CD4-positive, CD25-positive, alpha-beta regulatory T cell (primary cell): ENCODE data around the gene ATP6V0D1. TPM values are rescaled to one million over a fixed set of nuclear protein-coding genes. Genes with fewer than 3 reads are reported as not detected.

Experiments
- ATAC-seq, 2 donors: fragments of 150-1000 bp; cut with Tn5 transposase; one replicate each; pipeline ENCODE4 v1.10.0; 2021; ENCODE audit warnings: low read depth in 2 of 2, moderate number of reproducible peaks in 2 of 2, moderate library complexity in 1 of 2
- DNase-seq, 3 donors: peaks; one replicate each; pipeline versions ENCODE4 v3.0.0 to v3.0.0-alpha.2; 2012 to 2022; ENCODE audit warnings: mixed read lengths in 1 of 3
- H3K27ac ChIP-seq: one replicate; pipeline ENCODE4 v1.7.0; 2013; ENCODE audit warnings: mild to moderate bottlenecking, low read length; ENCODE audit not compliant: insufficient read depth, poor library complexity, severe bottlenecking
- H3K27me3 ChIP-seq: one replicate; pipeline ENCODE4 v1.7.0; 2013; ENCODE audit warnings: low read length; ENCODE audit not compliant: control insufficient read depth, insufficient read depth
- H3K36me3 ChIP-seq: one replicate; pipeline ENCODE4 v1.7.0; 2013; ENCODE audit warnings: mild to moderate bottlenecking, low read length, moderate library complexity; ENCODE audit not compliant: control insufficient read depth, insufficient read depth
- H3K4me1 ChIP-seq: 2 replicates; pipeline ENCODE4 v1.7.0; 2013; ENCODE audit warnings: mild to moderate bottlenecking, low read length; ENCODE audit not compliant: insufficient read depth, control insufficient read depth, poor library complexity, severe bottlenecking
- H3K4me3 ChIP-seq: one replicate; pipeline ENCODE4 v1.7.0; 2013; ENCODE audit warnings: low read depth, mild to moderate bottlenecking, low read length, moderate library complexity
- H3K9me3 ChIP-seq, 2 experiments: 1 replicate in 1 of 2; 2 replicates in 1 of 2; pipeline ENCODE4 v1.7.0; 2013; ENCODE audit warnings: low read length in 2 of 2, mild to moderate bottlenecking in 1 of 2, moderate library complexity in 1 of 2; ENCODE audit not compliant: control insufficient read depth in 2 of 2
- H3K27ac Mint-ChIP-seq, 3 donors: one replicate each; pipeline ENCODE4 v1.8.0; 2020 to 2022; ENCODE audit warnings: mild to moderate bottlenecking in 3 of 3, mixed read lengths in 3 of 3, moderate library complexity in 2 of 3
- H3K27me3 Mint-ChIP-seq: one replicate; pipeline ENCODE4 v1.8.0; 2022; ENCODE audit warnings: mild to moderate bottlenecking, mixed read lengths
- H3K36me3 Mint-ChIP-seq: one replicate; pipeline ENCODE4 v1.8.0; 2020; ENCODE audit warnings: mixed read lengths
- H3K4me1 Mint-ChIP-seq, 4 donors: one replicate each; pipeline ENCODE4 v1.8.0; 2020 to 2022; ENCODE audit warnings: mixed read lengths in 4 of 4, mild to moderate bottlenecking in 1 of 4
- H3K4me3 Mint-ChIP-seq, 4 donors: one replicate each; pipeline ENCODE4 v1.8.0; 2020 to 2022; ENCODE audit warnings: mild to moderate bottlenecking in 4 of 4, mixed read lengths in 4 of 4, moderate library complexity in 3 of 4
- H3K9me3 Mint-ChIP-seq, 7 donors: one replicate each; pipeline ENCODE4 v1.8.0; 2020 to 2022; ENCODE audit warnings: mixed read lengths in 7 of 7, mild to moderate bottlenecking in 3 of 7, moderate library complexity in 2 of 7
- polyA plus RNA-seq, 4 donors: library from polyadenylated mRNA; unstranded; fragments of 300-500 nt; fragmentation: Illumina TruSeq; gene quantifications; one replicate each; pipeline ENCODE4 v1.2.3, GENCODE V29; 2021
- total RNA-seq: library from RNA; stranded (reverse); gene quantifications from one replicate; pipeline ENCODE4 v1.2.3, GENCODE V29; 2022

ATP6V0D1 gene
- total and polyA plus RNA-seq, 5 donors from 2014 or later = 92.5 to 141 (median 127) TPM

GRCh38 chr16:67525176-67525860, 44.4 kb upstream of the ATP6V0D1 start:
- no peaks in the 10 kb centered on the region for H3K36me3 Mint-ChIP-seq
- Histone ChIP-seq H3K27ac (no peak overlapping the region), H3K9me3 (no peaks in the 10 kb centered on the region), H3K27me3 (peaks cover 2% of the 10 kb centered on the region), H3K4me3 (no peak overlapping the region), H3K4me1 (peaks cover 28% of the 10 kb centered on the region), H3K36me3 (no peaks in the 10 kb centered on the region)
- ATAC-seq (no peak), DNase-seq (no peak)
- no peak overlapping the region for H3K27ac Mint-ChIP-seq
- peak overlapping the region in 1 of 4 donors; percentile 84 for H3K4me3 Mint-ChIP-seq
- peaks cover 0 to 3% (median 0%) of the 10 kb centered on the region in 7 donors for H3K9me3 Mint-ChIP-seq
- H3K4me1 Mint-ChIP-seq = peaks cover 0 to 25% (median 17%) of the 10 kb centered on the region in 4 donors
- H3K27me3 Mint-ChIP-seq = peaks cover 50% of the 10 kb centered on the region

GRCh38 chr16:67521095-67521804, 40.3 kb upstream of the ATP6V0D1 start:
- peak overlapping the region; percentile 98 for H3K27ac ChIP-seq
- no peaks in the 10 kb centered on the region for H3K9me3 ChIP-seq
- no peaks in the 10 kb centered on the region for H3K36me3 ChIP-seq
- H3K27me3 ChIP-seq = no peaks in the 10 kb centered on the region
- ATAC-seq (peak; percentile 90), DNase-seq (peak; percentile 92 to 98 (median 96))
- H3K9me3 Mint-ChIP-seq = no peaks in the 10 kb centered on the region
- H3K4me1 ChIP-seq = peaks cover 7% of the 10 kb centered on the region
- H3K27ac Mint-ChIP-seq = peak overlapping the region; percentile 92 to 97 (median 95)
- H3K4me3 ChIP-seq = peak overlapping the region; percentile 76
- H3K36me3 Mint-ChIP-seq = no peaks in the 10 kb centered on the region
- H3K4me1 Mint-ChIP-seq = peaks cover 0 to 24% (median 16%) of the 10 kb centered on the region in 4 donors
- H3K27me3 Mint-ChIP-seq = peaks cover 22% of the 10 kb centered on the region
- H3K4me3 Mint-ChIP-seq = peak overlapping the region; percentile 86 to 94 (median 92)

- Mint-ChIP-seq H3K4me3 (peak overlapping the region in 2 of 4 donors; percentile 7 to 61), H3K27ac (peak overlapping the region in 2 of 3 donors; percentile 39 to 66)
Observed at GRCh38 chr16:67519242-67519641, 38.3 kb upstream of the ATP6V0D1 start.

DNA sequence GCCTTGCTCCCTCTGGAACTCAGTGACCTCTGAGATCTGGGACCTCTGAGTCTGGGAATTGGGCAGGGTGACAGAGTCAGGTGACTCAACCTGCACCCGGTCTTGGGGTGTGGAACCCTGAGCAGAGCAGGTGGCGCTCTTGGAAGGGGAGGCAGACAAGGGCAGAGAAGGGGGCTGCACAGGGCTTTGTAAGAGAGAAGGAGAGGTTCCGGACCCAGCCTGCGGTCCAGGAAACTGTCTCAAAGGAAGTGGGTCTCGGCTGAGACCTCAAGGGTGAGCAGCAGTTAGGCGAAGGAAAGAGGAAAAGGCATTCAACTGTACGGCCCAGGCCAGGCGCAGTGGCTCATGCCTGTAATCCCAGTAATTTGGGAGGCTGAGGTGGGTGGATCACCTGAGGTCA, 37.7 kb upstream of the ATP6V0D1 start:
- DNase-seq (no peak), ATAC-seq (no peak)
- no peak overlapping the region for H3K4me3 Mint-ChIP-seq
- H3K9me3 ChIP-seq = no peaks in the 10 kb centered on the region
- peaks cover 4 to 33% (median 21%) of the 10 kb centered on the region in 4 donors for H3K4me1 Mint-ChIP-seq
- H3K27me3 ChIP-seq = no peaks in the 10 kb centered on the region
- peak overlapping the region in 2 of 3 donors; percentile 20 to 52 for H3K27ac Mint-ChIP-seq
- H3K36me3 ChIP-seq = no peaks in the 10 kb centered on the region
- peaks cover 17% of the 10 kb centered on the region for H3K4me1 ChIP-seq
- H3K27me3 Mint-ChIP-seq = peaks cover 12% of the 10 kb centered on the region
- no peak overlapping the region for H3K4me3 ChIP-seq
- no peaks in the 10 kb centered on the region for H3K36me3 Mint-ChIP-seq
- no peak overlapping the region for H3K27ac ChIP-seq
- H3K9me3 Mint-ChIP-seq = no peaks in the 10 kb centered on the region

More at GRCh38 chr16:67519242-67519641, 38.3 kb upstream of the ATP6V0D1 start:
- Histone ChIP-seq H3K36me3 (no peaks in the 10 kb centered on the region), H3K27ac (no peak overlapping the region), H3K4me1 (peaks cover 12% of the 10 kb centered on the region), H3K9me3 (no peaks in the 10 kb centered on the region), H3K27me3 (no peaks in the 10 kb centered on the region), H3K4me3 (no peak overlapping the region)
- DNase-seq (no peak), ATAC-seq (no peak)
- no peaks in the 10 kb centered on the region for H3K36me3 Mint-ChIP-seq
- peaks cover 12% of the 10 kb centered on the region for H3K27me3 Mint-ChIP-seq
- H3K9me3 Mint-ChIP-seq = no peaks in the 10 kb centered on the region
- peaks cover 4 to 36% (median 20%) of the 10 kb centered on the region in 4 donors for H3K4me1 Mint-ChIP-seq

DNA sequence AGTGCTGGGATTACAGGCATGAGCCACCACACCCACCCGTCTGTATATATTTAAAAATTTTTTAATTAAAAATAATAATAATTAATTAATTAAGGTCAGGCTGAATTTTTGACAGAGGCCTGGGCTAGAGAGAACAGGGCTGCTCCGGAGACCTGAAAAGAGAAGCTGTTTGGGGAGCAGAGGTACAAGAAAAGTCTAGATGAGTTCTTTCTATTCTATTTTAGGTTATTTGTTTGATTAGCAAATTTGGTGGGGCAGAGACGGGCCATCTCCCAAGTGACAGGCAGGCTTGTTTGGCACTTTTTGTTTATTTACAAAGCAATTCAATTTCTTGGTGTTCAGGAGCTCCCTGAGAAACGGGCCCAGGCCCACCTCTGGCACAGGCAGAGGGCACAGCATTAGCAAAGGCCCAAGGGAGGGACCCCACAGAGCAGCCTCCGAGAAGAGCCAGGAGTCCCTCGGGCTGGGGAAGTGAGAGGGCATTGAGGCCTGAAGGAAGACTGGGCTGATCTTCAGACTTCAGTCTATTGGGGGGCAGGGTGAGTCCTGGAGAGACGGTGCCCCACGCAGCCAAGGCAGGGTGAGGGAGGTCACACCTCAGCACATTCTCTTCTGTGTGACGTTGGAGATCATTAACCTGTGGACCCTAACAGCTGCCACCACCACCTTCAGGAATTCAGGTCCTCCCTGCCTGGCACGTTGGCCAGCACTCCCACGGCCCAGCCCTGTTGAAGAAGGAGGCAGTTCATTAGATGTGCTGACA, 36.9 kb upstream of the ATP6V0D1 start:
- H3K4me1 ChIP-seq = peaks cover 17% of the 10 kb centered on the region
- H3K27ac ChIP-seq = no peak overlapping the region
- DNase-seq = no peak
- H3K27me3 ChIP-seq = no peaks in the 10 kb centered on the region
- no peak for ATAC-seq
- no peak overlapping the region for H3K4me3 ChIP-seq
- no peaks in the 10 kb centered on the region for H3K36me3 ChIP-seq
- Mint-ChIP-seq H3K4me3 (no peak overlapping the region), H3K36me3 (no peaks in the 10 kb centered on the region), H3K9me3 (no peaks in the 10 kb centered on the region), H3K4me1 (peaks cover 4 to 33% (median 20%) of the 10 kb centered on the region in 4 donors), H3K27ac (peak overlapping the region in 1 of 3 donors; percentile 52), H3K27me3 (peaks cover 12% of the 10 kb centered on the region)
- no peaks in the 10 kb centered on the region for H3K9me3 ChIP-seq

DNA sequence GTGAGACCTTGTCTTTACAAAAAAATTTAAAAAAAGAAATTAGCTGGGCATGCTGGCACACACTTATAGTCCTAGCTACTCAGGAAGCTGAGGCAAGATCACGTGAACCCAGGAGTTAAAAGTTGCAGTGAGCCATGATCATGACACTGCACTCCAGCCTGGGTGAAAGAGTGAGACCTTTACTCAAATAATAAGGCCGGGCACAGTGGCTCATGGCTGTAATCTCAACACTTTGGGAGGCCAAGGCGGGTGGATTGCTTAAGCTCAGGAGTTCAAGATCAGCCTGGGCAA, 36.1 kb upstream of the ATP6V0D1 start:
- Mint-ChIP-seq H3K4me3 (no peak overlapping the region), H3K27me3 (peaks cover 12% of the 10 kb centered on the region), H3K9me3 (no peaks in the 10 kb centered on the region), H3K27ac (no peak overlapping the region), H3K36me3 (no peaks in the 10 kb centered on the region), H3K4me1 (peaks cover 4 to 33% (median 21%) of the 10 kb centered on the region in 4 donors)
- DNase-seq = no peak
- no peaks in the 10 kb centered on the region for H3K27me3 ChIP-seq
- no peaks in the 10 kb centered on the region for H3K36me3 ChIP-seq
- H3K27ac ChIP-seq = no peak overlapping the region
- H3K4me1 ChIP-seq = peaks cover 17% of the 10 kb centered on the region
- H3K9me3 ChIP-seq = no peaks in the 10 kb centered on the region
- no peak for ATAC-seq
- H3K4me3 ChIP-seq = no peak overlapping the region

DNA sequence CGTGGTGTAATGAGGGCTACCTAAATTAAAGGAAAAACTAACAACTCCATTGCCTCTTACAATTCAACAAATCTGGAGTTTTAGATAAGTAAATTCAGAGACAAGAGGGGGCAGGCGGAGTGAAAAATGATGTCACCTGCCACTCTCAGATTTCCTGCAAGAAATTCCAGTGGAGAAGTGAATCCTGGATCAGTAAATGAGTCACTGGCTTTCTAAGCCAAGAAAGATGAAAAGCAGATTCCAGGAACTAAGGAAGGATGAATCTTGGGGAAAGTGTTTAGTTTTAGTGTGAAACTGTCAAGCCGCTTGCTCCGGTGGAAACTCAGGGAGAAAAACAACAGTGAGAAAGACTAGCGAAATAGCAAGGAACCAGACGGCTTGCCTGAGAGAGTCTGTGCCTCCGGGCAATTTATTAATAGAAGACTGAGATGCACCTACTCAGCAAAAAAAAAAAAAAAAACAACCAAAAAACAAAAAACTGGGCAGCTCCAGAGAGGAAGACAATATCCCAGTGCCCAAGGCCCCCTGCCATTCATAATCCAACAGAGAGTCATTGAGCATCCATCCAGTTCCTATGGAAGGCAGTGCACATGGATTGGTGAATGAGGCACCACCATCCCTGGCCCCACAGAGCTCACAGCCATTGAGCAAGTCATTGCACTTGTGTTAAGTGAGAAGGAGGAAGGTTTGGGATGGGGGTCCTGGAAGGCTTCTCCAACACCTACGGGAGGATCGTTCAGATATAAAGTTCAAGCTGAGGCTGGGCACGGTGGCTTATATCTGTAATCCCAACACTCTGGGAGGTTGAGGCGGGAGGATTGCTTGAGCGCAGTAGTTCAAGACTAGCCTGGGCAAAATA, 35.6 kb upstream of the ATP6V0D1 start:
- Mint-ChIP-seq H3K36me3 (no peaks in the 10 kb centered on the region), H3K27me3 (peaks cover 12% of the 10 kb centered on the region), H3K27ac (no peak overlapping the region), H3K4me3 (peak overlapping the region in 1 of 4 donors; percentile 47), H3K4me1 (peaks cover 4 to 32% (median 20%) of the 10 kb centered on the region in 4 donors), H3K9me3 (no peaks in the 10 kb centered on the region)
- no peak for DNase-seq
- Histone ChIP-seq H3K4me3 (no peak overlapping the region), H3K27me3 (no peaks in the 10 kb centered on the region), H3K36me3 (no peaks in the 10 kb centered on the region), H3K27ac (no peak overlapping the region), H3K9me3 (no peaks in the 10 kb centered on the region), H3K4me1 (peaks cover 15% of the 10 kb centered on the region)
- ATAC-seq = no peak
